ENCODE measurements around the gene NR3C2. TPM values are rescaled to one million over a fixed set of nuclear protein-coding genes. Genes with fewer than 3 reads are reported as not detected.

Gene NR3C2
- total RNA-seq, 2 donors from 2014 or later: 0.44 to 0.82 TPM

GRCh38 chr4:148044912-148045352, 397.3 kb downstream of the NR3C2 start:
- Histone ChIP-seq H3K4me3 (ENCODE audit: low read length) (no peak overlapping the region), H3K27ac (ENCODE audit: low read depth, low read length) (no peak overlapping the region), H3K9me3 (ENCODE audit: control insufficient read depth, low read length) (no peaks in the 10 kb centered on the region), H3K4me1 (ENCODE audit: control insufficient read depth, insufficient read depth, low read length) (no peaks in the 10 kb centered on the region), H3K36me3 (ENCODE audit: control insufficient read depth, insufficient read depth, low read length) (no peaks in the 10 kb centered on the region), H3K27me3 (ENCODE audit: control insufficient read depth, insufficient read depth, low read length, poor library complexity, severe bottlenecking) (no peaks in the 10 kb centered on the region), H3K9ac (ENCODE audit: extremely low read depth, low read length, poor library complexity, severe bottlenecking) (no peak overlapping the region)
- Mint-ChIP-seq H3K4me3 (no peak overlapping the region), H3K27me3 (ENCODE audit: insufficient read depth) (no peaks in the 10 kb centered on the region), H3K4me1 (peaks cover 12% of the 10 kb centered on the region), H3K36me3 (ENCODE audit: low read depth) (peaks cover 6% of the 10 kb centered on the region), H3K9me3 (no peaks in the 10 kb centered on the region), H3K27ac (no peak overlapping the region)
- 94 to 100% methylated on average over 1 to 4 of the region's 4 CpGs for WGBS, 2 experiments (ENCODE audit: insufficient coverage in 1 of 2, insufficient read length in 1 of 2)
- DNase-seq: no peak
- no peak for TF ChIP-seq CTCF (conservative IDR thresholded peaks at IDR 0.05)

- no peaks in the 10 kb centered on the region for H3K27me3 ChIP-seq (ENCODE audit: control insufficient read depth, insufficient read depth, low read length, poor library complexity, severe bottlenecking)
Measured at GRCh38 chr4:148044089-148044911, 397.9 kb downstream of the NR3C2 start.

GRCh38 chr4:148041606-148042329, 400.4 kb downstream of the NR3C2 start:
- Histone ChIP-seq H3K4me3 (ENCODE audit: low read length) (no peak overlapping the region), H3K9me3 (ENCODE audit: control insufficient read depth, low read length) (no peaks in the 10 kb centered on the region), H3K4me1 (ENCODE audit: control insufficient read depth, insufficient read depth, low read length) (no peaks in the 10 kb centered on the region), H3K9ac (ENCODE audit: extremely low read depth, low read length, poor library complexity, severe bottlenecking) (no peak overlapping the region), H3K27ac (ENCODE audit: low read depth, low read length) (no peak overlapping the region), H3K36me3 (ENCODE audit: control insufficient read depth, insufficient read depth, low read length) (no peaks in the 10 kb centered on the region), H3K27me3 (ENCODE audit: control insufficient read depth, insufficient read depth, low read length, poor library complexity, severe bottlenecking) (no peaks in the 10 kb centered on the region)
- H3K4me1 Mint-ChIP-seq: peaks cover 5% of the 10 kb centered on the region
- no peak for TF ChIP-seq CTCF (conservative IDR thresholded peaks at IDR 0.05)
- no peaks in the 10 kb centered on the region for H3K27me3 Mint-ChIP-seq (ENCODE audit: insufficient read depth)
- DNase-seq: no peak
- no peak overlapping the region for H3K27ac Mint-ChIP-seq
- no peaks in the 10 kb centered on the region for H3K9me3 Mint-ChIP-seq
- no peaks in the 10 kb centered on the region for H3K36me3 Mint-ChIP-seq (ENCODE audit: low read depth)
- WGBS, 2 experiments (ENCODE audit: insufficient coverage in 1 of 2, insufficient read length in 1 of 2): 87 to 88% methylated on average over 7 of the region's 7 CpGs
- no peak overlapping the region for H3K4me3 Mint-ChIP-seq

More at GRCh38 chr4:148044089-148044911, 397.9 kb downstream of the NR3C2 start:
- Mint-ChIP-seq H3K4me3 (no peak overlapping the region), H3K4me1 (peaks cover 10% of the 10 kb centered on the region), H3K9me3 (no peaks in the 10 kb centered on the region), H3K27ac (no peak overlapping the region), H3K27me3 (ENCODE audit: insufficient read depth) (no peaks in the 10 kb centered on the region), H3K36me3 (ENCODE audit: low read depth) (peaks cover 6% of the 10 kb centered on the region)
- no peak overlapping the region for H3K27ac ChIP-seq (ENCODE audit: low read depth, low read length)
- 92 to 96% methylated on average over 4 to 9 of the region's 9 CpGs for WGBS, 2 experiments (ENCODE audit: insufficient coverage in 1 of 2, insufficient read length in 1 of 2)
- no peaks in the 10 kb centered on the region for H3K9me3 ChIP-seq (ENCODE audit: control insufficient read depth, low read length)
- TF ChIP-seq CTCF (conservative IDR thresholded peaks at IDR 0.05): no peak
- no peaks in the 10 kb centered on the region for H3K4me1 ChIP-seq (ENCODE audit: control insufficient read depth, insufficient read depth, low read length)
- no peak overlapping the region for H3K4me3 ChIP-seq (ENCODE audit: low read length)
- no peak overlapping the region for H3K9ac ChIP-seq (ENCODE audit: extremely low read depth, low read length, poor library complexity, severe bottlenecking)
- no peaks in the 10 kb centered on the region for H3K36me3 ChIP-seq (ENCODE audit: control insufficient read depth, insufficient read depth, low read length)
- no peak for DNase-seq
